SK-N-SH (cell line): ENCODE results near the gene HOXC11. TPM values are rescaled to one million over a fixed set of nuclear protein-coding genes. Genes with fewer than 3 reads are reported as not detected.

Source experiments
- CTCF ChIA-PET: fragments of 300-600, 350-600 bp; formaldehyde crosslinking; extraction: SDS; loops from one replicate; lab custom pipeline; 2021; lab: Yijun Ruan, JAX
- POLR2A ChIA-PET: fragments of 350-600 bp; sonication (Branson Sonifier 250); formaldehyde crosslinking; extraction: SDS; loops from one replicate; lab custom pipeline; 2020; ENCODE audit warnings: antibody characterized with exemption, inconsistent platforms; lab: Yijun Ruan, JAX
- DNase-seq: peaks from one replicate; pipeline ENCODE4 v3.0.0; 2012
- H2AFZ ChIP-seq: fragments of 200-600 bp; sonication (generic); 2 replicates; pipeline ENCODE4 v1.8.1; 2016; ENCODE audit warnings: antibody characterized with exemption, mild to moderate bottlenecking, low read depth
- H3F3A ChIP-seq: fragments of 200-600 bp; sonication (generic); replicated peaks from 2 replicates; pipeline ENCODE3; 2016; ENCODE audit warnings: antibody characterized with exemption, mild to moderate bottlenecking; ENCODE audit not compliant: insufficient read depth
- H3K27ac ChIP-seq, 2 experiments: fragments of 200-500 bp in 1 of 2; fragments of 200-600 bp in 1 of 2; sonication (Bioruptor generic) in 1 of 2; sonication (generic), shearing (Covaris generic) in 1 of 2; 2 replicates each; pipeline versions ENCODE4 v1.5.1 to v1.6.1; 2014 to 2016; ENCODE audit warnings: low read depth in 2 of 2, inconsistent platforms in 1 of 2, low read length in 1 of 2, mild to moderate bottlenecking in 1 of 2, mixed read lengths in 1 of 2
- H3K27me3 ChIP-seq: fragments of 200-600 bp; sonication (generic), shearing (Covaris generic); 2 replicates; pipeline ENCODE4 v1.6.1; 2016; ENCODE audit warnings: mixed run types; ENCODE audit not compliant: insufficient read depth
- H3K36me3 ChIP-seq, 2 experiments: fragments of 200-500 bp in 1 of 2; fragments of 200-600 bp in 1 of 2; sonication (Bioruptor generic) in 1 of 2; sonication (generic) in 1 of 2; replicated peaks in 1 of 2; 2 replicates each; pipeline versions ENCODE3 to v1.5.1; 2014 to 2016; ENCODE audit warnings: low read length in 1 of 2, mild to moderate bottlenecking in 1 of 2; ENCODE audit not compliant: insufficient read depth in 2 of 2, control insufficient read depth in 1 of 2
- H3K4me1 ChIP-seq, 2 experiments: fragments of 200-500 bp in 1 of 2; fragments of 200-600 bp in 1 of 2; sonication (Bioruptor generic) in 1 of 2; sonication (generic), shearing (Covaris generic) in 1 of 2; 2 replicates each; pipeline versions ENCODE4 v1.5.1 to v1.6.1; 2014 to 2016; ENCODE audit warnings: low read depth in 1 of 2, low read length in 1 of 2, mixed run types in 1 of 2; ENCODE audit not compliant: insufficient read depth in 2 of 2, control insufficient read depth in 1 of 2
- H3K4me2 ChIP-seq: fragments of 200-600 bp; sonication (generic), shearing (Covaris generic); 2 replicates; pipeline ENCODE4 v1.6.1; 2017; ENCODE audit warnings: mixed run types
- H3K4me3 ChIP-seq, 2 experiments: fragments of 200-500 bp in 1 of 2; fragments of 200-600 bp in 1 of 2; sonication (Bioruptor generic) in 1 of 2; sonication (generic), shearing (Covaris generic) in 1 of 2; 2 replicates each; pipeline versions ENCODE4 v1.5.1 to v1.8.1; 2014 to 2016; ENCODE audit warnings: low read depth in 2 of 2, inconsistent platforms in 1 of 2, low read length in 1 of 2, mild to moderate bottlenecking in 1 of 2, mixed read lengths in 1 of 2, moderate library complexity in 1 of 2
- H3K79me2 ChIP-seq: fragments of 200-600 bp; sonication (generic); 2 replicates; pipeline ENCODE4 v1.8.1; 2017; ENCODE audit warnings: mild to moderate bottlenecking; ENCODE audit not compliant: insufficient read depth
- H3K9ac ChIP-seq: fragments of 200-600 bp; sonication (generic); 2 replicates; pipeline ENCODE4 v1.6.1; 2017; ENCODE audit warnings: mixed run types
- H3K9me2 ChIP-seq: fragments of 200-600 bp; sonication (generic); 2 replicates; pipeline ENCODE4 v1.6.1; 2017; ENCODE audit warnings: mixed run types
- H3K9me3 ChIP-seq: fragments of 200-600 bp; sonication (generic); 2 replicates; pipeline ENCODE4 v1.6.1; 2017; ENCODE audit warnings: mixed run types, mild to moderate bottlenecking, moderate library complexity
- H4K20me1 ChIP-seq: fragments of 200-600 bp; sonication (generic); 2 replicates; pipeline ENCODE4 v1.6.1; 2017; ENCODE audit warnings: mild to moderate bottlenecking, mixed run types; ENCODE audit not compliant: insufficient read depth
- CHD2 ChIP-seq: fragments of 150-350 bp; IDR thresholded peaks from 2 replicates; pipeline ENCODE4 v1.6.1; 2018; ENCODE audit warnings: low read length; ENCODE audit not compliant: partially characterized antibody
- ELF1 ChIP-seq: IDR thresholded peaks from 2 replicates; pipeline ENCODE4 v1.4.0; 2012
- EP300 ChIP-seq, 2 experiments: IDR thresholded peaks; 2 replicates each; pipeline versions ENCODE4 v1.4.0 to v1.6.1; 2012; ENCODE audit warnings: borderline replicate concordance in 1 of 2, low read depth in 1 of 2, low read length in 1 of 2
- EZH2phosphoT487 ChIP-seq: fragments of 200-600 bp; sonication (generic); IDR thresholded peaks from 2 replicates; pipeline ENCODE4 v1.6.1; 2017; ENCODE audit warnings: low read depth, mixed run types, mild to moderate bottlenecking, antibody characterized with exemption, moderate library complexity, borderline replicate concordance
- FOXM1 ChIP-seq: IDR thresholded peaks from 2 replicates; pipeline ENCODE4 v1.4.0; 2012; ENCODE audit warnings: low read depth, mild to moderate bottlenecking
- GABPA ChIP-seq: IDR thresholded peaks from 2 replicates; pipeline ENCODE4 v1.4.0; 2012; ENCODE audit warnings: low read depth, mild to moderate bottlenecking
- NFIC ChIP-seq: IDR thresholded peaks from 2 replicates; pipeline ENCODE4 v1.4.0; 2012; ENCODE audit warnings: borderline replicate concordance
- PBX3 ChIP-seq: IDR thresholded peaks from 2 replicates; pipeline ENCODE4; 2012
- POLR2AphosphoS5 ChIP-seq: IDR thresholded peaks from 2 replicates; pipeline ENCODE4 v1.6.1; 2012; ENCODE audit warnings: low read depth, low read length
- RAD21 ChIP-seq: IDR thresholded peaks from 2 replicates; pipeline ENCODE4 v1.6.1; 2012; ENCODE audit warnings: mild to moderate bottlenecking, low read length
- REST ChIP-seq: IDR thresholded peaks from 2 replicates; pipeline ENCODE4 v1.6.1; 2012; ENCODE audit warnings: mild to moderate bottlenecking, low read depth, low read length, moderate library complexity
- RXRA ChIP-seq: IDR thresholded peaks from 2 replicates; pipeline ENCODE4 v1.4.0; 2012; ENCODE audit warnings: low read depth, mild to moderate bottlenecking, borderline replicate concordance
- SIN3A ChIP-seq: IDR thresholded peaks from 2 replicates; pipeline ENCODE4 v1.6.1; 2012; ENCODE audit warnings: low read depth, mild to moderate bottlenecking, low read length, moderate library complexity, borderline replicate concordance
- SMC3 ChIP-seq: IDR thresholded peaks from 2 replicates; pipeline ENCODE4 v1.6.1; 2012; ENCODE audit warnings: low read depth, low read length, improper control_type of control experiment
- TCF12 ChIP-seq: IDR thresholded peaks from 2 replicates; pipeline ENCODE4 v1.4.0; 2012
- ZBTB33 ChIP-seq: IDR thresholded peaks from 2 replicates; pipeline ENCODE4 v1.4.0; 2012; ENCODE audit warnings: low read depth, borderline replicate concordance
- WGBS: methylation state at CpG from one replicate; pipeline ENCODE4 v1.1.6; 2017; ENCODE audit warnings: low lambda C conversion rate; 5-methylcytosine and 5-hydroxymethylcytosine counted together
- polyA plus RNA-seq, 3 experiments: library from polyadenylated mRNA; depleted of rRNA; stranded (reverse); fragments of >200 nt; gene quantifications; 2 replicates each; pipeline ENCODE4 v1.2.3, GENCODE V29; 2012
- TF ChIP-seq, protein P1 (sequence below): fragments of 150-350 bp; IDR thresholded peaks from 2 replicates; pipeline ENCODE4 v1.6.1; 2017; ENCODE audit warnings: antibody characterized with exemption, low read length, low read depth, borderline replicate concordance
- TF ChIP-seq, protein P2 (sequence below): fragments of 150-350 bp; IDR thresholded peaks from 2 replicates; pipeline ENCODE4 v1.6.1; 2016; ENCODE audit warnings: mild to moderate bottlenecking, low read depth, low read length
- TF ChIP-seq, protein P3 (sequence below): IDR thresholded peaks from 2 replicates; pipeline ENCODE4 v1.4.0; 2012; ENCODE audit warnings: low read depth

Gene HOXC11
- polyA plus RNA-seq, 1 of the 3 experiments (the other 2 are of a cell fraction), result not detected

DNA sequence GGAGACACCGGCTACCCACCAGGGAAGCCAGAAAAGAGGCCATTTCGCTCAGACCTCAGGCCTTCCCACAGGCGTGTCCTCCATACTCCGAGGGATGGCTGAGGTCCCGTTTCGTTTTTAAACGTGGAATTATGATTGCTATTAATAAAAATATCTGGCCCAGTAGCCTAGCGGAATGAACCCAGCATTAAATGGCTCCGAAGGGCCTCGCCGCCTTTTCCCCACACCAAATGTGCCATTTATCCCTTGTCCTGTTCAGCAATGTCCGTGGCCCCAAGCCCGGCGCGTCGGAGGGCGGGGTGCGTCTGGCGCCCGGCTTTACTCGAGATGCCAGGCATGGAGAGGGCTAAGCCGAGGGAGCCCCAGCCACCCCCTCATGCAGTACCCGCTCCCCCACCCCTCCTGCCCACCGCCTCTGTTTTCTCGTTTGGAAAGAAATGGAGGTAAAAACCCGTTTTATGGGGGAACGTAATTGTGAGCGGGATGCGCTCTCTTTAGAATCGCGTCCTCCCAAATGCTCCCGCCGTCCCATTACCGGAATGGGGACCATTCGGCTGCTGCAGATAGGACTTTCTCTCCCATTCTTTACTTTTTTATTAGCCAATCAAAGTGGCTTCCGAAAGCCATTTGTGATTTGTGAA, 41.6 kb downstream of the HOXC11 start:
- Histone ChIP-seq H3K4me2 (no peak overlapping the region), H4K20me1 (no peaks in the 10 kb centered on the region), H3F3A (peaks cover 14% of the 10 kb centered on the region), H3K9me2 (no peaks in the 10 kb centered on the region), H3K36me3 (no peaks in the 10 kb centered on the region), H3K79me2 (peaks cover 10% of the 10 kb centered on the region; the same call in 1 of the 2 replicates), H3K9ac (no peak overlapping the region), H3K27me3 (no peaks in the 10 kb centered on the region), H3K4me1 (peaks cover 0 to 28% of the 10 kb centered on the region in 2 experiments; a peak in 2 of 4 replicates), H3K27ac (no peak overlapping the region), H3K9me3 (no peaks in the 10 kb centered on the region), H3K4me3 (no peak overlapping the region), H2AFZ (peak overlapping the region; percentile 16; the same call in 1 of the 2 replicates)
- no peak for TF ChIP-seq CHD2
- no peak for TF ChIP-seq EZH2phosphoT487
- TF ChIP-seq NFIC, result no peak
- TF ChIP-seq RAD21, result no peak
- TF ChIP-seq SIN3A, result no peak
- no peak for TF ChIP-seq FOXM1
- TF ChIP-seq GABPA, result no peak
- TF ChIP-seq EP300 (IDR thresholded peaks at IDR 0.05; ENCODE audit: borderline replicate concordance in 1 of 2, low read depth in 1 of 2, low read length in 1 of 2), result no peak
- TF ChIP-seq PBX3, result no peak
- TF ChIP-seq, protein P1, sequence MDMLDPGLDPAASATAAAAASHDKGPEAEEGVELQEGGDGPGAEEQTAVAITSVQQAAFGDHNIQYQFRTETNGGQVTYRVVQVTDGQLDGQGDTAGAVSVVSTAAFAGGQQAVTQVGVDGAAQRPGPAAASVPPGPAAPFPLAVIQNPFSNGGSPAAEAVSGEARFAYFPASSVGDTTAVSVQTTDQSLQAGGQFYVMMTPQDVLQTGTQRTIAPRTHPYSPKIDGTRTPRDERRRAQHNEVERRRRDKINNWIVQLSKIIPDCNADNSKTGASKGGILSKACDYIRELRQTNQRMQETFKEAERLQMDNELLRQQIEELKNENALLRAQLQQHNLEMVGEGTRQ, result no peak
- TF ChIP-seq, protein P2, sequence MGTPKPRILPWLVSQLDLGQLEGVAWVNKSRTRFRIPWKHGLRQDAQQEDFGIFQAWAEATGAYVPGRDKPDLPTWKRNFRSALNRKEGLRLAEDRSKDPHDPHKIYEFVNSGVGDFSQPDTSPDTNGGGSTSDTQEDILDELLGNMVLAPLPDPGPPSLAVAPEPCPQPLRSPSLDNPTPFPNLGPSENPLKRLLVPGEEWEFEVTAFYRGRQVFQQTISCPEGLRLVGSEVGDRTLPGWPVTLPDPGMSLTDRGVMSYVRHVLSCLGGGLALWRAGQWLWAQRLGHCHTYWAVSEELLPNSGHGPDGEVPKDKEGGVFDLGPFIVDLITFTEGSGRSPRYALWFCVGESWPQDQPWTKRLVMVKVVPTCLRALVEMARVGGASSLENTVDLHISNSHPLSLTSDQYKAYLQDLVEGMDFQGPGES, result no peak
- TF ChIP-seq REST, result no peak
- TF ChIP-seq RXRA, result no peak
- no peak for TF ChIP-seq POLR2AphosphoS5
- TF ChIP-seq ZBTB33, result no peak
- TF ChIP-seq TCF12, result no peak
- no peak for TF ChIP-seq ELF1
- TF ChIP-seq SMC3, result no peak
- TF ChIP-seq, protein P3, sequence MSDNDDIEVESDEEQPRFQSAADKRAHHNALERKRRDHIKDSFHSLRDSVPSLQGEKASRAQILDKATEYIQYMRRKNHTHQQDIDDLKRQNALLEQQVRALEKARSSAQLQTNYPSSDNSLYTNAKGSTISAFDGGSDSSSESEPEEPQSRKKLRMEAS, result no peak
- ChIA-PET CTCF (interaction anchor here (1.2 to 24.5 kb wide), 7 partner anchors 8 to 204 kb away, joined by 3 to 568 read pairs (median 6); partner anchors contain the start of genes HOXC10 and SMUG1), POLR2A (no interaction called here)
- WGBS, result 86% methylated on average over 36 of the region's 36 CpGs
- DNase-seq, result no peak
